A549 treated with CpdA at 1 μM for 4 hours (cell line): ENCODE data around the gene CCR5. TPM values are rescaled to one million over a fixed set of nuclear protein-coding genes. Genes with fewer than 3 reads are reported as not detected.

Source experiments
- total RNA-seq: library from RNA; stranded (reverse); fragments of 200-300 nt; extraction: Qiagen RNA extraction; gene quantifications from 5 replicates; pipeline ENCODE4 v1.2.3, GENCODE V29; 2022; ENCODE audit warnings: low read depth

Gene CCR5
- not detected in 5 replicates for total RNA-seq

GRCh38 chr3:46370839-46371518, at the start of gene CCR5:
TSS of gene CCR5 (plus strand) at chr3:46370946. CDS start at chr3:46372903, 1,957 bp downstream.

GRCh38 chr3:46353647-46354410, 16.9 kb upstream of the CCR5 start, which contains the start of gene CCR2:
TSS of gene CCR2 (plus strand) at chr3:46354111. CDS start at chr3:46357528, 3,417 bp downstream.

GRCh38 chr3:46406788-46407611, 36.3 kb downstream of the CCR5 start, which contains the start of the genes CCR5AS and CCRL2:
TSS of gene CCR5AS (minus strand) at chr3:46407066.
TSS of gene CCRL2 (plus strand) at chr3:46407259. CDS start at chr3:46408080, 821 bp downstream.

Other genes with a start within 250 kb of the CCR5 start
- gene CCR1, start 162.6 kb upstream of the CCR5 start, total RNA-seq, result not detected in 5 replicates
- gene CCR3, start 128.5 kb upstream of the CCR5 start, total RNA-seq, result not detected in 5 replicates
- not detected in 5 replicates for gene CCR2, start 16.8 kb upstream of the CCR5 start, total RNA-seq
- 0.13 to 0.26 TPM (median 0.22 TPM) in 4 of 5 replicates, not detected in the other for gene CCRL2, start 36.3 kb downstream of the CCR5 start, total RNA-seq
- 0.07 TPM in 1 of 5 replicates, not detected in the others for gene LTF, start 94.0 kb downstream of the CCR5 start, total RNA-seq
- not detected in 5 replicates for gene RTP3, start 127.0 kb downstream of the CCR5 start, total RNA-seq
- not detected in 5 replicates for gene LRRC2, start 195.4 kb downstream of the CCR5 start, total RNA-seq
- not detected in 5 replicates for gene FAM240A, start 241.6 kb downstream of the CCR5 start, total RNA-seq